GM12875 (cell line): Measurements from ENCODE around the gene CFAP97D1.

Source experiments
- H3K4me3 ChIP-seq: one replicate; pipeline ENCODE4 v1.5.1; 2011; ENCODE audit warnings: low read depth, low read length, control low read depth
- TF ChIP-seq, protein P1 (sequence below): IDR thresholded peaks from 2 replicates; pipeline ENCODE4 v1.5.1; 2011; ENCODE audit warnings: low read depth, mild to moderate bottlenecking, control low read depth, inconsistent platforms, low read length, moderate library complexity, borderline replicate concordance; ENCODE audit not compliant: insufficient read depth

CFAP97D1 gene

DNA sequence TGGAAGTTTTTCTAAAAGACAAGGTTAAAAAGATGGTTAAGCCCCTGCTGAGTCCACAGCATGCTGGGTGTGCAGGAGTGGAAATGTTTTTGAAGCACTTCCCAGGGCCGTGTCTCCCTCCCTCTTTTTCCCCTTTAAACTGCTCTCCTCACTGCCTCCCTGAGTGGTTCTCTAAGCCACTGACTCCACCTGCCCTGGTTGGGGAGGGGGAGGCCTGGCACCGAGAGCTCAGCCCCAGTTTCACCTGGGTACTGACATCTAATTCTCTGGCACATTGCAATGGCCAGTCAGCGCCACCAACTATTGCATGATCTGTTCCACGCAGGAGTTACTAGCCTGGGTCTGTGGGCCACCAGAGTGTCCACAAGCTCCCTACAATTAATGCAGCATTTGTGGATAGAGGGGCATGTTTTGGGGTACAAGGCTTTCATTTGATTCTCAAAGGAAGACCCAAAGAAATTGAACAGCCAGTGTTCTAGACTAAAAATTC lies 30.0 kb downstream of the CFAP97D1 start:
- TF ChIP-seq, protein P1, sequence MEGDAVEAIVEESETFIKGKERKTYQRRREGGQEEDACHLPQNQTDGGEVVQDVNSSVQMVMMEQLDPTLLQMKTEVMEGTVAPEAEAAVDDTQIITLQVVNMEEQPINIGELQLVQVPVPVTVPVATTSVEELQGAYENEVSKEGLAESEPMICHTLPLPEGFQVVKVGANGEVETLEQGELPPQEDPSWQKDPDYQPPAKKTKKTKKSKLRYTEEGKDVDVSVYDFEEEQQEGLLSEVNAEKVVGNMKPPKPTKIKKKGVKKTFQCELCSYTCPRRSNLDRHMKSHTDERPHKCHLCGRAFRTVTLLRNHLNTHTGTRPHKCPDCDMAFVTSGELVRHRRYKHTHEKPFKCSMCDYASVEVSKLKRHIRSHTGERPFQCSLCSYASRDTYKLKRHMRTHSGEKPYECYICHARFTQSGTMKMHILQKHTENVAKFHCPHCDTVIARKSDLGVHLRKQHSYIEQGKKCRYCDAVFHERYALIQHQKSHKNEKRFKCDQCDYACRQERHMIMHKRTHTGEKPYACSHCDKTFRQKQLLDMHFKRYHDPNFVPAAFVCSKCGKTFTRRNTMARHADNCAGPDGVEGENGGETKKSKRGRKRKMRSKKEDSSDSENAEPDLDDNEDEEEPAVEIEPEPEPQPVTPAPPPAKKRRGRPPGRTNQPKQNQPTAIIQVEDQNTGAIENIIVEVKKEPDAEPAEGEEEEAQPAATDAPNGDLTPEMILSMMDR = no peak
- H3K4me3 ChIP-seq = no peak overlapping the region

DNA sequence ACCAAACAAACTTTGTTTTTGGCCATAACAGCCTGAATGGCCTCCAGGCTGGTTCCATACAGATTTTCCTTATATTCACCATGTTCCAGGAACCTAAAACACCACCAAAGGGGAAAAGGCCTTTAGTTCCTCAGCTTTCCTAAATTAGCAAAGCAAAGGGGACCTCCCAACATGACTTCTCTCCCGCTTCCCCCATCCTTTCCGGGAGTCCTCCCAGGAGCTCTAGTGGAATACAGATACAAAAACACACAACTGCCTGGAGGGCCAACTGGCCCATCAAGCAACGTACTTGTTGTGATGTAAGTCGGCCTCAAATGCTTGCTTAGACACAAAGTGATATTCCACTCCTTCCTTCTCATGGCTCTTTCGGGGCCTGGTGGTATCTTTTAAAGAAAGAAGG lies 30.6 kb downstream of the CFAP97D1 start:
- no peak overlapping the region for H3K4me3 ChIP-seq
- TF ChIP-seq, protein P1 = no peak

DNA sequence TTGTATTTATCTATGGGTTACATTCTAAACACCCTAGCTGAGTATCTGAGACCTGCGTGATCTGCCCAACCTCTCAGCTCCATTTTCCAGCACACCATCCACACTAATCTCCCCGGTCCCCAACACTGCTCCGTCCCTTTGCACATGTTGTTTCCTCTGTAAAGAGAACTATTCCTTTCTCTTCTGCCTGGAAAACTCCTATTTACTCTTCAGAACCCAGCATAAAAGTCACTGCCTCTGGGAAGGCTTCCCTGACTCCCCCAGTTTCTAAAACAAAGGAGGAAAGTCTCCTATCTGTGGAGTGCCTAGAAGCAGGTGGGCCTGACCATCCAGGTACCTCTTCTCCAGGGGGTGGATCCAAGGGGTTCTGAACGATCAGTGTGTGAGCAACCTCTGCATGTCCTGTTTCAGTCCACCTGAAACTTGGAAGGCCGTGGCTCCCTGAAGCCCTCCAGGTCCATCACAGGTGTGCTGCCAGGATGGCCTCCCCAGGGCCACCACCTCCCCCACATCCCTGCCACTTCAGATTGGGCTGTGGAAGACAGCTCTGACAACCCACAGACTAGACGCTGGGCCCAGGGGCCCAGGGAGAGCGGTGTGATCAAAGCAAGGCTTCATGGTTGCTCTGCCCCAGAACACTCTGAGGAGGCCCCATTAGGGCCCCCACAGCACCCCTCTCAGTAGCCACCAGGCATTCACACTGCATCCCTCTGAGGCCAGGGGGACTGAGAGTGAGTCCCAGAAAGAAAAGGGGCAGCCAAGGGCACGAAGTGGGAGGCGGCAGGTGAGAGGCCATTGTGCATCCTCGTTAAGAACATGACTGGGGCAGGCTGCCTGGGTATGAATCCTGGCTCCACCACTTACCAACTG lies 32.4 kb downstream of the CFAP97D1 start:
- TF ChIP-seq, protein P1 = no peak
- H3K4me3 ChIP-seq = no peak overlapping the region

DNA sequence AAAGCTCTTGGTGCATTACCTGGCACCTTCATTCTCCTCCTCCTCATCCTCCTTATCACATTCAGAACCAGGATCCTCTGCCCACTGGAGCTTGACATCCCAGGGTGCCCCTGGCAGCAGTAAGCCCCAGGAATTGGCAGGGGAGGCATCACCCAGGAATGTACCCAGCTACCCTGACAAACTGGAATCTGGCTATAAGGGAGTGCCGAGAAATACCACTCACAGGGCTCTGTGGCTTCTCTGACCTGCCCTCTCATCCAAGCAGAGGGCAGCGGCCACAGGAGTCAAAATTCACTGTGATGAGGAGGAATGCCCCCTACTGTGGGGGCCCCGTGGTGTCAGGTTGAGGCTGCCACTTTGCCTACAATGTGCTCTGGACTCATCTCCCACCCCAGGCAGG lies 33.2 kb downstream of the CFAP97D1 start:
- H3K4me3 ChIP-seq = no peak overlapping the region
- TF ChIP-seq, protein P1 = no peak

DNA sequence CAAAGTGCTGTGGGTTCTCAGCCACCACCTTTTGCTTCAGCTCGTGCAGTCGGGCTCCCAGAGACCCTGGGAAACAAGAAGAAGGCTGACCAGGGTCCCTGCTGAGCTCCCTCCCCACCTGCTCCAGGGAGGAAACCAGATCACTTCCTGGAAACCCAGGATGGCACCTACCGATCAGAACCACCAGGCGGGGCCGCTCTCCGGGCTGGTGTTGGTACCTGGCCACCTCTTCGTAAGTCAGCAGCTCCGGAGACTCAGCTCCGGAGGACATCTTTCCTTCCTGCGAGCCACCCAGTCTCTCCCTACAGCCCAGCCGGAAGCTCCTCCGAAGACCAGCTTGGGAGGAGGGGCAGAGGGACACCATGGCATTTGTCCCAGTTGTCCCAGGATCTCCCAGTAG lies 33.8 kb downstream of the CFAP97D1 start:
- H3K4me3 ChIP-seq = no peak overlapping the region
- TF ChIP-seq, protein P1 = no peak

DNA sequence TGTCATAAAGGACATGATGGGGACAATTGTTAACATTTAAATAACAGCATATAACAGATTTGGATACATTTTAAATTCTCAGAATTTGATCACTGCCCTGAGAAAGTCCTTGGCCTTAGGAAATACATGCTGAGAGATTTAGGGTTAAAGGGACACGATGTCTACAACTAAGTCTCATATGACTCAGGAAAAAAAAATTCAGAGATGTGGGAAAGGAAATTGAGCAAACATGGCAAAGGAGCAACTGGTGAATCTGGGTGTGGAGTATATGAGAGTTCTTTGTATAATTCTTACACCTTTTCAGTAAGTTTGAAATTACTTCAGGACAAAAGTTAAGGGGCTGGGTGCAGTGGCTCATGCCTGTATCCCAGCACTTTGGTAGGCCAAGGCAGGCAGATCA lies 34.5 kb downstream of the CFAP97D1 start:
- TF ChIP-seq, protein P1 = no peak
- H3K4me3 ChIP-seq = no peak overlapping the region
